ENCODE results near the gene APOH.

- TF ChIP-seq, protein P1, sequence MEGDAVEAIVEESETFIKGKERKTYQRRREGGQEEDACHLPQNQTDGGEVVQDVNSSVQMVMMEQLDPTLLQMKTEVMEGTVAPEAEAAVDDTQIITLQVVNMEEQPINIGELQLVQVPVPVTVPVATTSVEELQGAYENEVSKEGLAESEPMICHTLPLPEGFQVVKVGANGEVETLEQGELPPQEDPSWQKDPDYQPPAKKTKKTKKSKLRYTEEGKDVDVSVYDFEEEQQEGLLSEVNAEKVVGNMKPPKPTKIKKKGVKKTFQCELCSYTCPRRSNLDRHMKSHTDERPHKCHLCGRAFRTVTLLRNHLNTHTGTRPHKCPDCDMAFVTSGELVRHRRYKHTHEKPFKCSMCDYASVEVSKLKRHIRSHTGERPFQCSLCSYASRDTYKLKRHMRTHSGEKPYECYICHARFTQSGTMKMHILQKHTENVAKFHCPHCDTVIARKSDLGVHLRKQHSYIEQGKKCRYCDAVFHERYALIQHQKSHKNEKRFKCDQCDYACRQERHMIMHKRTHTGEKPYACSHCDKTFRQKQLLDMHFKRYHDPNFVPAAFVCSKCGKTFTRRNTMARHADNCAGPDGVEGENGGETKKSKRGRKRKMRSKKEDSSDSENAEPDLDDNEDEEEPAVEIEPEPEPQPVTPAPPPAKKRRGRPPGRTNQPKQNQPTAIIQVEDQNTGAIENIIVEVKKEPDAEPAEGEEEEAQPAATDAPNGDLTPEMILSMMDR (IDR thresholded peaks at IDR 0.05), result no peak
- TF ChIP-seq POLR2A (IDR thresholded peaks at IDR 0.05), result no peak
These were observed 61.9 kb downstream of the APOH start for GRCh38 chr17:66167189-66167815.

Data from adrenal gland (tissue), 5 donors.